OCI-LY3 (cell line): Measurements from ENCODE around the gene MDFIC.

Experiments used
- H2AFZ ChIP-seq: fragments of 200-600, 300-600 bp; shearing (Covaris generic); 2 replicates; pipeline ENCODE4 v1.6.0; 2014; ENCODE audit warnings: antibody characterized with exemption, low read depth, low read length
- H3K27ac ChIP-seq: fragments of 200-600, 300-600 bp; sonication (generic); 2 replicates; pipeline ENCODE4 v1.5.1; 2014; ENCODE audit warnings: mild to moderate bottlenecking, low read length, moderate library complexity, mixed read lengths
- H3K27me3 ChIP-seq: fragments of 200-600, 300-600 bp; sonication (generic); 2 replicates; pipeline ENCODE4 v1.6.1; 2014; ENCODE audit warnings: low read depth, low read length, mixed read lengths
- H3K36me3 ChIP-seq: fragments of 200-600, 300-600 bp; sonication (generic); replicated peaks from 2 replicates; pipeline ENCODE3; 2014; ENCODE audit warnings: low read depth, low read length, mixed read lengths
- H3K4me1 ChIP-seq: fragments of 300-600, 200-600 bp; sonication (generic); 2 replicates; pipeline ENCODE4 v1.6.1; 2014; ENCODE audit warnings: low read length, mixed read lengths
- H3K4me2 ChIP-seq: fragments of 200-600, 300-600 bp; sonication (generic); 2 replicates; pipeline ENCODE4 v1.6.1; 2014; ENCODE audit warnings: low read length, mixed read lengths
- H3K4me3 ChIP-seq: fragments of 300-600, 200-600 bp; sonication (generic); 2 replicates; pipeline ENCODE4 v1.5.1; 2014; ENCODE audit warnings: antibody characterized with exemption, mild to moderate bottlenecking, low read length, moderate library complexity
- H3K79me2 ChIP-seq: fragments of 300-600, 200-600 bp; shearing (Covaris generic); 2 replicates; pipeline ENCODE4 v1.6.1; 2014; ENCODE audit warnings: mild to moderate bottlenecking, low read length, mixed read lengths
- H3K9ac ChIP-seq: fragments of 300-600, 200-600 bp; shearing (Covaris generic); 2 replicates; pipeline ENCODE4 v1.6.0; 2014; ENCODE audit warnings: mild to moderate bottlenecking, low read length, moderate library complexity
- H3K9me3 ChIP-seq: fragments of 200-600, 300-600 bp; shearing (Covaris generic); 2 replicates; pipeline ENCODE4 v1.6.1; 2014; ENCODE audit warnings: low read length, mixed read lengths; ENCODE audit not compliant: insufficient read depth
- H4K20me1 ChIP-seq: fragments of 200-600, 300-600 bp; sonication (generic); 2 replicates; pipeline ENCODE4 v1.6.1; 2016; ENCODE audit warnings: low read length, mixed read lengths; ENCODE audit not compliant: insufficient read depth
- CTCF ChIP-seq: fragments of 200-600, 300-600 bp; sonication (generic); IDR thresholded peaks from 2 replicates; pipeline ENCODE4 v1.5.1; 2014; ENCODE audit warnings: antibody characterized with exemption, low read length, low read depth
- EZH2phosphoT487 ChIP-seq: fragments of 200-600 bp; shearing (Covaris generic); IDR thresholded peaks from 2 replicates; pipeline ENCODE4 v1.6.1; 2018; ENCODE audit warnings: antibody characterized with exemption, mixed run types, low read depth

MDFIC gene

GRCh38 chr7:114942446-114943175 lies 20.7 kb downstream of the MDFIC start:
- peaks cover 96% of the 10 kb centered on the region for H3K79me2 ChIP-seq
- H3K9me3 ChIP-seq = no peaks in the 10 kb centered on the region
- H3K4me3 ChIP-seq = peak overlapping the region; percentile 55
- no peaks in the 10 kb centered on the region for H3K27me3 ChIP-seq
- H2AFZ ChIP-seq = no peak overlapping the region
- peaks cover 52% of the 10 kb centered on the region for H3K36me3 ChIP-seq
- TF ChIP-seq EZH2phosphoT487 (no peak), CTCF (no peak)
- peak overlapping the region; percentile 93 for H3K27ac ChIP-seq
- H4K20me1 ChIP-seq = peaks cover 51% of the 10 kb centered on the region
- peak overlapping the region; percentile 74 for H3K4me2 ChIP-seq
- H3K9ac ChIP-seq = peak overlapping the region; percentile 57
- peaks cover 71% of the 10 kb centered on the region for H3K4me1 ChIP-seq

- no peak overlapping the region for H2AFZ ChIP-seq
- peaks cover 68% of the 10 kb centered on the region for H3K4me1 ChIP-seq
- H3K4me2 ChIP-seq = peak overlapping the region; percentile 74
- H3K79me2 ChIP-seq = peaks cover 96% of the 10 kb centered on the region
- peak overlapping the region; percentile 93 for H3K27ac ChIP-seq
- peaks cover 59% of the 10 kb centered on the region for H3K36me3 ChIP-seq
- H3K9me3 ChIP-seq = no peaks in the 10 kb centered on the region
- 0 out of 2 replicates have a peak overlapping the region, but pooled peaks have one; percentile 57 for H3K9ac ChIP-seq
- H3K4me3 ChIP-seq = no peak overlapping the region
- TF ChIP-seq CTCF = no peak
- TF ChIP-seq EZH2phosphoT487 = no peak
- H3K27me3 ChIP-seq = no peaks in the 10 kb centered on the region
- H4K20me1 ChIP-seq = peaks cover 60% of the 10 kb centered on the region
These were observed 21.6 kb downstream of the MDFIC start for GRCh38 chr7:114943530-114943929.

GRCh38 chr7:114943953-114944744 lies 22.3 kb downstream of the MDFIC start:
- Histone ChIP-seq H3K36me3 (peaks cover 58% of the 10 kb centered on the region), H3K4me3 (no peak overlapping the region), H3K27me3 (no peaks in the 10 kb centered on the region), H3K27ac (peak overlapping the region; percentile 93), H3K4me2 (peak overlapping the region; percentile 10; the same call in 1 of the 2 replicates), H3K4me1 (peaks cover 62% of the 10 kb centered on the region), H3K79me2 (peaks cover 96% of the 10 kb centered on the region), H3K9ac (no peak overlapping the region), H3K9me3 (no peaks in the 10 kb centered on the region), H4K20me1 (peaks cover 65% of the 10 kb centered on the region), H2AFZ (no peak overlapping the region)
- TF ChIP-seq CTCF (no peak), EZH2phosphoT487 (no peak)
